Activated T-helper 2 cell treated with anti-CD3 and anti-CD28 coated beads, Interferon-gamma antibody, Interleukin-2, Interleukin-4, amounts not matched to agents 10 μg/mL and 5 μg/mL and 100 μg/mL, durations not matched to agents 14 hours and 24 hours and 36 hours (primary cell): Measurements from ENCODE around the gene ATP6V0A1. TPM values are rescaled to one million over a fixed set of nuclear protein-coding genes. Genes with fewer than 3 reads are reported as not detected.
"Not testable (repeated sequence)": the region's sequence is repeated elsewhere in the genome, so short reads cannot be mapped to it uniquely, and the experiment has no call there.

ENCODE experiments used
- DNase-seq: peaks from one replicate; pipeline ENCODE4 v3.0.0; 2021; ENCODE audit warnings: low spot score
- H3K27ac Mint-ChIP-seq: one replicate; pipeline ENCODE4 v1.8.0; 2021; ENCODE audit warnings: mixed read lengths
- H3K27me3 Mint-ChIP-seq: one replicate; pipeline ENCODE4 v1.8.0; 2021; ENCODE audit warnings: low read depth, mixed read lengths
- H3K36me3 Mint-ChIP-seq: one replicate; pipeline ENCODE4 v1.8.0; 2021; ENCODE audit warnings: low read depth, mixed read lengths
- H3K4me1 Mint-ChIP-seq: one replicate; pipeline ENCODE4 v1.8.0; 2021; ENCODE audit warnings: low read depth, mixed read lengths
- H3K4me3 Mint-ChIP-seq: one replicate; pipeline ENCODE4 v1.8.0; 2021; ENCODE audit warnings: low read depth, mild to moderate bottlenecking, moderate library complexity, mixed read lengths
- H3K9me3 Mint-ChIP-seq: one replicate; pipeline ENCODE4 v1.8.0; 2021; ENCODE audit warnings: mixed read lengths
- intact Hi-C: fragments of 100-400 bp; cut with micrococcal nuclease; formaldehyde crosslinking; loops from one replicate; pipeline ENCODE4 v1.15.1; 2023
- total RNA-seq: library from RNA; stranded (reverse); gene quantifications from 2 replicates; pipeline ENCODE4 v1.2.3, GENCODE V29; 2022

The ATP6V0A1 gene
- total RNA-seq, 1 donor from 2014 or later: 17.5 TPM

GRCh38 chr17:42531455-42532354 is 73.0 kb downstream of the ATP6V0A1 start:
- Mint-ChIP-seq H3K9me3 (no peaks in the 10 kb centered on the region), H3K36me3 (no peaks in the 10 kb centered on the region), H3K4me1 (peaks cover 29% of the 10 kb centered on the region), H3K27ac (no peak overlapping the region), H3K4me3 (peak overlapping the region; percentile 75), H3K27me3 (peaks cover 8% of the 10 kb centered on the region)
- DNase-seq: peak; percentile 45
- intact Hi-C loops: no loop called here

- peaks cover 9% of the 10 kb centered on the region for H3K36me3 Mint-ChIP-seq
- intact Hi-C loops: no loop called here
Measured at GRCh38 chr17:42535155-42536047, 76.7 kb downstream of the ATP6V0A1 start.

GRCh38 chr17:42536048-42536371 is 77.3 kb downstream of the ATP6V0A1 start, which contains the start of gene NAGLU:
NAGLU (plus strand) TSS chr17:42536241; CDS start chr17:42536273, 32 bp downstream.
- Mint-ChIP-seq H3K4me3 (peak within 1 kb of the TSS; percentile 88), H3K36me3 (peaks cover 13% of the 10 kb centered on the region), H3K27me3 (peaks cover 8% of the 10 kb centered on the region), H3K4me1 (peaks cover 27% of the 10 kb centered on the region), H3K9me3 (no peaks in the 10 kb centered on the region), H3K27ac (peak within 1 kb of the TSS; percentile 89)
- peak; percentile 85 for DNase-seq
- intact Hi-C loops: no loop called here

More at GRCh38 chr17:42535155-42536047, 76.7 kb downstream of the ATP6V0A1 start:
- Mint-ChIP-seq H3K27me3 (peaks cover 8% of the 10 kb centered on the region), H3K4me3 (peak overlapping the region; percentile 83), H3K27ac (peak overlapping the region; percentile 89), H3K4me1 (peaks cover 25% of the 10 kb centered on the region), H3K9me3 (no peaks in the 10 kb centered on the region)
- DNase-seq: no peak

GRCh38 chr17:42536372-42537155 is 77.9 kb downstream of the ATP6V0A1 start:
- Mint-ChIP-seq H3K36me3 (peaks cover 17% of the 10 kb centered on the region), H3K9me3 (no peaks in the 10 kb centered on the region), H3K27me3 (peaks cover 8% of the 10 kb centered on the region), H3K27ac (peak overlapping the region; percentile 70), H3K4me3 (peak overlapping the region; percentile 88), H3K4me1 (peaks cover 28% of the 10 kb centered on the region)
- intact Hi-C loops: no loop called here
- DNase-seq: peak; percentile 74

GRCh38 chr17:42537156-42537805 is 78.6 kb downstream of the ATP6V0A1 start:
- intact Hi-C loops: no loop called here
- H3K9me3 Mint-ChIP-seq: no peaks in the 10 kb centered on the region
- peak overlapping the region; percentile 88 for H3K4me3 Mint-ChIP-seq
- peaks cover 8% of the 10 kb centered on the region for H3K27me3 Mint-ChIP-seq
- DNase-seq: no peak
- H3K27ac Mint-ChIP-seq: peak overlapping the region; percentile 70
- H3K36me3 Mint-ChIP-seq: peaks cover 18% of the 10 kb centered on the region
- H3K4me1 Mint-ChIP-seq: peaks cover 25% of the 10 kb centered on the region

GRCh38 chr17:42537826-42538451 is 79.3 kb downstream of the ATP6V0A1 start:
- Mint-ChIP-seq H3K4me1 (peaks cover 25% of the 10 kb centered on the region), H3K27ac (peak overlapping the region; percentile 71), H3K27me3 (peaks cover 8% of the 10 kb centered on the region), H3K9me3 (no peaks in the 10 kb centered on the region), H3K36me3 (peaks cover 18% of the 10 kb centered on the region), H3K4me3 (peak overlapping the region; percentile 76)
- no peak for DNase-seq
- intact Hi-C loops: no loop called here

- H3K9me3 Mint-ChIP-seq: no peaks in the 10 kb centered on the region
- no peak for DNase-seq
- H3K4me1 Mint-ChIP-seq: peaks cover 25% of the 10 kb centered on the region
- H3K27me3 Mint-ChIP-seq: peaks cover 4% of the 10 kb centered on the region
- H3K27ac Mint-ChIP-seq: no peak overlapping the region
- intact Hi-C loops: no loop called here
- no peak overlapping the region for H3K4me3 Mint-ChIP-seq
- H3K36me3 Mint-ChIP-seq: peaks cover 18% of the 10 kb centered on the region
Measured at GRCh38 chr17:42538482-42538881, 79.8 kb downstream of the ATP6V0A1 start.

GRCh38 chr17:42540558-42540957 is 81.9 kb downstream of the ATP6V0A1 start:
- H3K9me3 Mint-ChIP-seq, DNase-seq, H3K4me3 Mint-ChIP-seq, H3K27ac Mint-ChIP-seq, intact Hi-C loops, H3K27me3 Mint-ChIP-seq: not testable (repeated sequence)
- Mint-ChIP-seq H3K4me1 (peaks cover 21% of the 10 kb centered on the region), H3K36me3 (peaks cover 22% of the 10 kb centered on the region)

- H3K9me3 Mint-ChIP-seq: no peaks in the 10 kb centered on the region
- H3K27me3 Mint-ChIP-seq: no peaks in the 10 kb centered on the region
- intact Hi-C loops: no loop called here
- H3K27ac Mint-ChIP-seq: no peak overlapping the region
- no peak for DNase-seq
- H3K4me3 Mint-ChIP-seq: no peak overlapping the region
- peaks cover 17% of the 10 kb centered on the region for H3K4me1 Mint-ChIP-seq
- peaks cover 22% of the 10 kb centered on the region for H3K36me3 Mint-ChIP-seq
Measured at GRCh38 chr17:42541041-42541833, 82.6 kb downstream of the ATP6V0A1 start.

- intact Hi-C loops: no loop called here
- Mint-ChIP-seq H3K27ac (no peak overlapping the region), H3K36me3 (peaks cover 18% of the 10 kb centered on the region), H3K27me3 (no peaks in the 10 kb centered on the region), H3K4me1 (peaks cover 11% of the 10 kb centered on the region), H3K9me3 (no peaks in the 10 kb centered on the region), H3K4me3 (no peak overlapping the region)
- DNase-seq: no peak
Measured at GRCh38 chr17:42543190-42544079, 84.8 kb downstream of the ATP6V0A1 start.
